ENCODE results near the gene ACER2.

DNA sequence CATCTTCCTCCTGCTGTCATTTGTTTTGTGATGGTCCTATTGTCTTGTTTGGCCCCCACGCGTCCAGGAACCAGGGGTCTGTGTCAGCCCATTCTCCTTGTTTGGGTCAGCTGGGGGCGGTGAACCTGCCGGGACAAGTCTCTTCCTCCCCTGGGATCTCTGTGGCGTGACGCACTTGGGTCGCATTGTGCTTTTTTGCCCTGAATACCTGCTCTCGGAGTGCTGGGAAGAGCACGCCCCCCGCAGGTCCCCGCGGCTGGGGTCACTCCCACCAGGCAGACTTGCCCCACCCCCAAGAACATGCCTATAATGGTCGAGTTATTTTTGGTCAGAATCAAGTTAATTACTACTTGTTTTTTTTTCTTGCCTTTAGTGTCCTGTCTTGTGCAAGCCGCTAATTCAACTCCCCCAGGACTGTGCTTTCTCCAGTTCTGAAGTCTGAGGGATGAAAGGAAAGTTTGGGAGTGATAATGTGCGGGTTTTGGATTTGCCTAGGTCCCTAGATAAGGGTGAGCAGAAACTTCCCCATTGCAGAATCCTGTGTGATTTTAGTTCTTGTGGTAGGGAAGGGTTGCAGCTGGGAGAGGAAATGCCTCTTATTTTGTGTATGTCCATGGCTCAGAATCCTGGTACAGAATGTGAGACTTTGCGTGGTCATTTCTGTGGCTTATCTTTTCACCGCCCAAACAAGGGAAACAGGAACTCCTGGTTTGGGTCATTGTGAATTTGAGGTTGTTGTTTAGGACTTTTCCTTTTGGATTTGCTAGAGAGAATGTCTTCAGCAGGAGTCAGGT is 789 bp downstream of the ACER2 start:
- TF ChIP-seq POLR2AphosphoS5 (IDR thresholded peaks at IDR 0.05; ENCODE audit: insufficient read depth in 1 of 2, low read depth in 1 of 2) (no peak), POLR2A (IDR thresholded peaks at IDR 0.05) (no peak)
